ENCODE results near the gene IFRD2.

IFRD2 gene

GRCh38 chr3:50295553-50296431 lies 3.6 kb upstream of the IFRD2 start:
- no peak for DNase-seq (ENCODE audit: low read depth)
- H3K4me3 ChIP-seq (ENCODE audit: low read depth, low read length), result no peak overlapping the region
- no peak for TF ChIP-seq CTCF (conservative IDR thresholded peaks at IDR 0.05; ENCODE audit: low read depth, low read length)

- H3K4me3 ChIP-seq (ENCODE audit: low read depth, low read length), result no peak overlapping the region
- no peak for TF ChIP-seq CTCF (conservative IDR thresholded peaks at IDR 0.05; ENCODE audit: low read depth, low read length)
- DNase-seq (ENCODE audit: low read depth), result no peak
These were observed 2.5 kb upstream of the IFRD2 start for GRCh38 chr3:50294492-50295403.

GRCh38 chr3:50294089-50294488 lies 1.9 kb upstream of the IFRD2 start:
- H3K4me3 ChIP-seq (ENCODE audit: low read depth, low read length), result no peak overlapping the region
- TF ChIP-seq CTCF (conservative IDR thresholded peaks at IDR 0.05; ENCODE audit: low read depth, low read length), result no peak
- DNase-seq (ENCODE audit: low read depth), result no peak

GRCh38 chr3:50293079-50293801 lies 1.0 kb upstream of the IFRD2 start:
- H3K4me3 ChIP-seq (ENCODE audit: low read depth, low read length), result no peak overlapping the region
- TF ChIP-seq CTCF (conservative IDR thresholded peaks at IDR 0.05; ENCODE audit: low read depth, low read length), result no peak
- DNase-seq (ENCODE audit: low read depth), result no peak

- no peak overlapping the region for H3K4me3 ChIP-seq (ENCODE audit: low read depth, low read length)
- TF ChIP-seq CTCF (conservative IDR thresholded peaks at IDR 0.05; ENCODE audit: low read depth, low read length), result no peak
- DNase-seq (ENCODE audit: low read depth), result no peak
These were observed 2.0 kb downstream of the IFRD2 start for GRCh38 chr3:50290161-50290641.

GRCh38 chr3:50289130-50289529 lies 3.1 kb downstream of the IFRD2 start:
- DNase-seq (ENCODE audit: low read depth), result no peak
- no peak for TF ChIP-seq CTCF (conservative IDR thresholded peaks at IDR 0.05; ENCODE audit: low read depth, low read length)
- H3K4me3 ChIP-seq (ENCODE audit: low read depth, low read length), result no peak overlapping the region
